Ishikawa (cell line): ENCODE results near the gene GAREM1.

Source experiments
- CEBPB ChIP-seq: IDR thresholded peaks from 2 replicates; pipeline ENCODE4 v1.6.1; 2012
- CREB1 ChIP-seq: IDR thresholded peaks from 2 replicates; pipeline ENCODE4 v1.6.1; 2012; ENCODE audit warnings: low read depth
- EGR1 ChIP-seq: IDR thresholded peaks from 2 replicates; pipeline ENCODE4 v1.6.1; 2012
- EP300 ChIP-seq: IDR thresholded peaks from 2 replicates; pipeline ENCODE4 v1.6.1; 2012; ENCODE audit warnings: borderline replicate concordance
- FOXM1 ChIP-seq: IDR thresholded peaks from 2 replicates; pipeline ENCODE4 v1.6.1; 2012; ENCODE audit warnings: low read depth, borderline replicate concordance
- MAX ChIP-seq: IDR thresholded peaks from 2 replicates; pipeline ENCODE4 v1.6.1; 2012
- NFIC ChIP-seq: IDR thresholded peaks from 2 replicates; pipeline ENCODE4 v1.6.1; 2012
- RAD21 ChIP-seq: IDR thresholded peaks from 2 replicates; pipeline ENCODE4 v1.6.1; 2012; ENCODE audit warnings: low read depth
- REST ChIP-seq: IDR thresholded peaks from 2 replicates; pipeline ENCODE4 v1.6.1; 2012; ENCODE audit warnings: low read depth, mild to moderate bottlenecking
- TAF1 ChIP-seq: IDR thresholded peaks from 2 replicates; pipeline ENCODE4 v1.6.1; 2012; ENCODE audit warnings: low read depth, mild to moderate bottlenecking
- TCF12 ChIP-seq: IDR thresholded peaks from 2 replicates; pipeline ENCODE4 v1.6.1; 2012; ENCODE audit warnings: low read depth
- TEAD4 ChIP-seq: IDR thresholded peaks from 2 replicates; pipeline ENCODE4 v1.6.1; 2012
- USF1 ChIP-seq: IDR thresholded peaks from 2 replicates; pipeline ENCODE4 v1.6.1; 2012
- YY1 ChIP-seq: IDR thresholded peaks from 2 replicates; pipeline ENCODE4 v1.6.1; 2012; ENCODE audit warnings: low read depth
- ZBTB7A ChIP-seq: IDR thresholded peaks from 2 replicates; pipeline ENCODE4 v1.6.1; 2012; ENCODE audit warnings: low read depth

The GAREM1 gene

GRCh38 chr18:32332708-32333107 is 138.0 kb downstream of the GAREM1 start:
- TF ChIP-seq MAX: no peak
- no peak for TF ChIP-seq CREB1
- no peak for TF ChIP-seq FOXM1
- no peak for TF ChIP-seq ZBTB7A

- no peak for TF ChIP-seq USF1
- no peak for TF ChIP-seq FOXM1
- no peak for TF ChIP-seq EGR1
- no peak for TF ChIP-seq RAD21
- TF ChIP-seq CEBPB: no peak
- no peak for TF ChIP-seq YY1
- TF ChIP-seq TAF1: no peak
- TF ChIP-seq REST: no peak
- TF ChIP-seq ZBTB7A: no peak
- TF ChIP-seq EP300: no peak
- TF ChIP-seq CREB1: no peak
- TF ChIP-seq NFIC: no peak
- TF ChIP-seq MAX: no peak
- TF ChIP-seq TEAD4: no peak
- no peak for TF ChIP-seq TCF12
Measured at GRCh38 chr18:32328974-32329373, 141.7 kb downstream of the GAREM1 start.

GRCh38 chr18:32328379-32328778 is 142.3 kb downstream of the GAREM1 start:
- TF ChIP-seq REST (no peak), RAD21 (peak; percentile 8; the same call in 1 of the 2 replicates)

- TF ChIP-seq TEAD4 (no peak), EGR1 (no peak), ZBTB7A (no peak), TAF1 (no peak), CREB1 (no peak), YY1 (no peak), REST (no peak), MAX (no peak), FOXM1 (no peak), RAD21 (no peak), TCF12 (no peak), CEBPB (no peak), USF1 (no peak), NFIC (no peak), EP300 (no peak)
Measured at GRCh38 chr18:32326450-32327308, 144.0 kb downstream of the GAREM1 start.
